Measurements from ENCODE around the gene RAD51B.

Gene RAD51B

GRCh38 chr14:68140076-68140741, 320.6 kb downstream of the RAD51B start:
- no peak for DNase-seq (ENCODE audit: low read depth in 2 of 2, low spot score in 1 of 2)

- DNase-seq (ENCODE audit: low read depth in 2 of 2, low spot score in 1 of 2) = no peak
Observed at GRCh38 chr14:68140806-68141205, 321.2 kb downstream of the RAD51B start.

- DNase-seq (ENCODE audit: low read depth in 2 of 2, low spot score in 1 of 2) = no peak
Observed at GRCh38 chr14:68141281-68142088, 321.9 kb downstream of the RAD51B start.

- DNase-seq (ENCODE audit: low read depth in 2 of 2, low spot score in 1 of 2) = no peak
Observed at GRCh38 chr14:68143341-68143841, 323.8 kb downstream of the RAD51B start.

- no peak for DNase-seq (ENCODE audit: low read depth in 2 of 2, low spot score in 1 of 2)
Observed at GRCh38 chr14:68144051-68144681, 324.6 kb downstream of the RAD51B start.

GRCh38 chr14:68145036-68145435, 325.5 kb downstream of the RAD51B start:
- no peak for DNase-seq (ENCODE audit: low read depth in 2 of 2, low spot score in 1 of 2)

GRCh38 chr14:68145539-68145938, 326.0 kb downstream of the RAD51B start:
- DNase-seq (ENCODE audit: low read depth in 2 of 2, low spot score in 1 of 2) = no peak

- DNase-seq (ENCODE audit: low read depth in 2 of 2, low spot score in 1 of 2) = no peak
Observed at GRCh38 chr14:68146818-68147217, 327.2 kb downstream of the RAD51B start.

- DNase-seq (ENCODE audit: low read depth in 2 of 2, low spot score in 1 of 2) = no peak
Observed at GRCh38 chr14:68147303-68147702, 327.7 kb downstream of the RAD51B start.

- no peak for DNase-seq (ENCODE audit: low read depth in 2 of 2, low spot score in 1 of 2)
Observed at GRCh38 chr14:68148276-68148675, 328.7 kb downstream of the RAD51B start.

- no peak for DNase-seq (ENCODE audit: low read depth in 2 of 2, low spot score in 1 of 2)
Observed at GRCh38 chr14:68148763-68149162, 329.2 kb downstream of the RAD51B start.

- DNase-seq (ENCODE audit: low read depth in 2 of 2, low spot score in 1 of 2) = no peak
Observed at GRCh38 chr14:68153275-68153674, 333.7 kb downstream of the RAD51B start.

GRCh38 chr14:68154275-68154674, 334.7 kb downstream of the RAD51B start:
- no peak for DNase-seq (ENCODE audit: low read depth in 2 of 2, low spot score in 1 of 2)

GRCh38 chr14:68157971-68158371, 338.4 kb downstream of the RAD51B start:
- DNase-seq (ENCODE audit: low read depth in 2 of 2, low spot score in 1 of 2) = no peak

GRCh38 chr14:68158640-68159039, 339.1 kb downstream of the RAD51B start:
- no peak for DNase-seq (ENCODE audit: low read depth in 2 of 2, low spot score in 1 of 2)

- no peak for DNase-seq (ENCODE audit: low read depth in 2 of 2, low spot score in 1 of 2)
Observed at GRCh38 chr14:68159701-68160633, 340.4 kb downstream of the RAD51B start.

- DNase-seq (ENCODE audit: low read depth in 2 of 2, low spot score in 1 of 2) = no peak
Observed at GRCh38 chr14:68160779-68161546, 341.4 kb downstream of the RAD51B start.

GRCh38 chr14:68162887-68163286, 343.3 kb downstream of the RAD51B start:
- no peak for DNase-seq (ENCODE audit: low read depth in 2 of 2, low spot score in 1 of 2)

GRCh38 chr14:68164711-68165113, 345.1 kb downstream of the RAD51B start:
- no peak for DNase-seq (ENCODE audit: low read depth in 2 of 2, low spot score in 1 of 2)

GRCh38 chr14:68165274-68165843, 345.8 kb downstream of the RAD51B start:
- no peak for DNase-seq (ENCODE audit: low read depth in 2 of 2, low spot score in 1 of 2)
